Sciatic nerve (tissue), 2 donors: ENCODE data around the gene ITPKB. TPM values are rescaled to one million over a fixed set of nuclear protein-coding genes. Genes with fewer than 3 reads are reported as not detected.

Experiments
- ATAC-seq: fragments of 200-7000 bp; cut with Tn5 transposase; one replicate; pipeline ENCODE4 v1.9.1; 2020; ENCODE audit warnings: mild to moderate bottlenecking, moderate library complexity
- DNase-seq: peaks from one replicate; pipeline ENCODE4 v3.0.0-alpha.2; 2020; ENCODE audit warnings: low spot score
- intact Hi-C: fragments of 100-400 bp; cut with DNase I; formaldehyde crosslinking; loops from one replicate; pipeline ENCODE4 v1.14.2; 2022
- total RNA-seq: library from RNA; stranded (reverse); fragmentation: NEBNext Ultra II Directional; extraction: Animal tissue kit (Norgen Biotek cat#: 25700); gene quantifications from one replicate; pipeline ENCODE4 v1.2.1, GENCODE V29; 2021
- donor health status: DM: no; HTN: no; CAD: no.
- donor health status: DM: no; HTN: no; CAD: no.

Gene ITPKB
- total RNA-seq, 1 donor from 2014 or later: 81.2 TPM

GRCh38 chr1:226696547-226696946 is 42.5 kb downstream of the ITPKB start:
- intact Hi-C loops: no loop called here
- no peak for ATAC-seq
- DNase-seq: no peak

GRCh38 chr1:226695335-226695900 is 43.7 kb downstream of the ITPKB start:
- DNase-seq (no peak), ATAC-seq (no peak)
- intact Hi-C loops: no loop called here

GRCh38 chr1:226692823-226693222 is 46.3 kb downstream of the ITPKB start:
- DNase-seq: no peak
- intact Hi-C loops: no loop called here
- ATAC-seq: no peak

DNA sequence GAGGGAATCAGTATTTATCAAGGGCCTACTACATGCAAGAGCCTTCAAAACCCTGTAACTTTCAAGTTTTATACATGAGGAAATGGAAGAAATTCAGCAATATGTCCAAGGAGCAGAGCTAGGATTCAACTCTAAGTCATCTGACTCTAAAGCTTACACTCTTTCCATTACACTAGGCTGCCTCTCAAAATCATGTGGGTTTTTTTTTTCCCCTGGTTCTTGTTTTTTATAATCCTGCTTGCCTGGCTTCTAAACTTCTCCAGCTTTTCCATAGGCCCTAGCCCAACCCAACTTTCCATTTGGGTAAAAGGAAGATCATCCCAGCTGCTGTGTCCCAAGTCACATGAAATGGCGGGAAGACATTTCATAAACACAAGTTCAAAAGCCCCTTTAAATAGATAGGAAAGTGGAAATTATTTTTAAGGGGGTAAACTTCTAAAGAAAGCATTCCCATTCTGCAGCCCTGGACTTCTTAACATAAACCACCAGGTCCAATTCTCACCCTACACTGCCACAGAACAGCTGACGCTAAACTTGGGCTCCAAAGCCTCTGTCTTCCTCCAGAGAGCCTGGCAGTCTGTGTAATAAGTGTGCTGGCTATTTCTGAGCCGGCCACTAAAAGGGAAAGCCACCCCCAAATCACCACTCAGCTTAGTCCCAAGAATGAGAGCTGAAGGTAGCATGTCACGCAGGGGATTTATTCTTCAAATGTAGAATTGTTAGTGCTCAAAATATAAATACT is 46.9 kb downstream of the ITPKB start:
- DNase-seq: no peak
- intact Hi-C loops: no loop called here
- ATAC-seq: no peak

GRCh38 chr1:226691247-226691646 is 47.8 kb downstream of the ITPKB start:
- ATAC-seq: no peak
- DNase-seq: no peak
- intact Hi-C loops: no loop called here

- intact Hi-C loops: no loop called here
- peak; percentile 6 for ATAC-seq
Measured at GRCh38 chr1:226690460-226690982, 48.6 kb downstream of the ITPKB start.

GRCh38 chr1:226688808-226689207 is 50.3 kb downstream of the ITPKB start:
- DNase-seq (no peak), ATAC-seq (peak; percentile 28)
- intact Hi-C loops: no loop called here

More at GRCh38 chr1:226690460-226690982, 48.6 kb downstream of the ITPKB start:
- DNase-seq: no peak

- DNase-seq (no peak), ATAC-seq (no peak)
- intact Hi-C loops: no loop called here
Measured at GRCh38 chr1:226688056-226688748, 50.9 kb downstream of the ITPKB start.

DNA sequence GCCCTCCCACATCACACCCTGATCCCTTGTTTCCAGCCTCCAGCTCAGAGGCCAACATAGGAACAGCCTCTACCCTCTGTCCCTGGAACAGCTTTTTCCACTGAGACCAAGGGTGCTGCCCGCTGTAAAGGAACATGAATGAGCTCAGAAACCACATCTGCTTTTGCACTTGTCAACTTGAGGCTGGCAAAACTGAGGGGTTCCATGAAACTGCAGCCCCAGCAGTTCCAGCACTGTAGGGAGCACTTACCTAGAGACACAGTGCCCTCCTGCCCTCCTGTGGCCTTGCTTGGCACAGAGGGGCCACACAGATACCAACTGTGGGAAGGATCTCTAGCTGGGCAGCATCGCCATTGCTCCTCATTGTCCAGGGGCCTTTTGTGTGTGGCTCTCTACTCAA is 51.7 kb downstream of the ITPKB start:
- ATAC-seq (peak; percentile 44), DNase-seq (no peak)
- intact Hi-C loops: no loop called here

DNA sequence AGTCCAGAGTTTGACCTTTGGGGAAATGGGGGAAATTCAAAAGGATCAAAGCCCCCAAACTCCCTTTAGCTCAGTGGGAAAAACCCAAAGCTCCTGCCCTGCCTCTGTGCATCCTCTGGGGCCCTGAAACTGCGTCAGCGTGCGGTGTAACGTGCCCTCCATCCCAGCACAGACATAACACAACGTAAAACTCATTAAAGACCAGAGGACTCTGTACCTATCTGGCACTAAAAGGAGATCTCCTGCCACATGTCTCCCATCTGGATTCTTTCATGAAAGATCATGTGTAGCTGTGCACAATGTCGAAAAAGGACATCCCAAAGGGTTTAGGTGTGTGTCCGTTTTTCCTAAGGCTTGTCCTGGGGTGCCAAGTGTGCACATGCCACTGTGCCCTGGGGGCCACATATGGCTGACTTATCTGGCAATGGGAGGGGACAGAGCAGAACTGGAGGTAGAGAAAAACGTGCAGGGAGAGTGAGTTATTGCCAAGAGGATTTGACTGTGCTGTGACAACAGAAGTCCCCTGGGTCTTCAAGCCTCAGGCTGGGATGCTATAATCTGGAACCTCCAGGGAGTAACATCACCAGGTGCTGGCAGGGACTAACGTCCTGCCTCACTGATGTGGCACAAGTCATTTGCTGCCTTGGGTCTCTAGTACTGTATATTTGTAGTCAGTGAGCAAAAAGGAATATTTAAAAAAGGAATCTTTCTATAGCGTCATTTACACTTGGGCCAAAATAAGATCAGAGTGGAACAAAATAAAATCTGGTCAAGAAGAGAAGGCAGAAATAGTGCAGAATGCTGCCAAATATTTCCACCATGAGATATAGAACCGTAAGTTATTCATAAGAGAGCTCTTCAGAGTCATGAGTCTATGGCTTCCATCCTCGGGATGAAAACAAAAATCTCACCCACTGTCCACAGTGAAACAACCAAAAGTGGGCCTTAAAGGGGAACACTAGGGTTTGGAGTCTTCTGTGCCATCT is 52.3 kb downstream of the ITPKB start:
- no peak for ATAC-seq
- no peak for DNase-seq
- intact Hi-C loops: no loop called here

DNA sequence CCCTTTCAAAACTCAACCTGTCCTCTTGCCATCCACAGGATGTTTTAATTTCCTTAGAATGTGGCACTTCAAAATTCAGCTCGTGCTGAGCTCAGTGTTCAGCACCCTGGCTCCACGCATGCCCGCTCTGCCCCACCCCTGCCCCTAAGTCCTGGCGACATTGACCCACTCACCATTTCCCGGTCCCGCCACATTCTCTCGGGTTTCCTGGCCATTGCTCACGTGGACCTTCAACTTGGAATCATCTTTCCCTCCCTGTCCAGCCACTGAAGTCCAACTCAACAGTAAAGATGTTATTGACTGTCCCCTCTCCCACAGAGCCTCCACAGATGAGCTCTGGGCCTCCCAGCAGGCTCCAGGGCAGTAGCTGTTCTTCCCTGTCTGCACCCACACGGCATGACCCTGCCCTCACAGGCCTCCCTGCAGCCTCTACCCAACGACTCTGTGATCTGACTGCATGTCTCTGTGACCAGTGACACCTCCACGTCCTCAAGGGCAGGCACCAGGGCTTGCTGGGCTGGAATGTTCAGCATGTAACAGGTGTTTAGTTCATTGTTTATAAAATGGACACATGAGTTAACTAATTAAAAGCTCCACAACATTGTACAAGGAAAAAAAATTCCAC is 53.8 kb downstream of the ITPKB start:
- intact Hi-C loops: no loop called here
- no peak for ATAC-seq
- no peak for DNase-seq

DNA sequence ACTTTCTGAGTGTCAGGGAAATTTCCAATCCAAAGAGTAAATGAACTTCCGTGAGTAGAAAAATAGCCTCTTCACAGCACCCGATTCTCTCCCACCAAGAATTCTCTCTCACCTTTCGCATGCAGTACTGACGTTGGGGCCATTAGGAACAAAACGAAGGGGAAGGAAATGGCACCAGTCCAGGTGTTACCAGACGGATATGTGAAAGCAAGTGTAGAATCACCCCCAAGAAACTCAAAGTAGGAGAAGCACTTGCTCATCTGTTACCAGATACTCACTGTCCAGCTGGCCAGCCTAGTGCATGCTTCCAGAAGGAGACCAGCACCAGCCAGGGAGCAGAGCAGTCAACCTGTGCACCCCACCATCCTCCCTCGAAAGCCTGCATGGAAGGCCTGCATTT is 55.1 kb downstream of the ITPKB start:
- no peak for ATAC-seq
- intact Hi-C loops: no loop called here
- no peak for DNase-seq

DNA sequence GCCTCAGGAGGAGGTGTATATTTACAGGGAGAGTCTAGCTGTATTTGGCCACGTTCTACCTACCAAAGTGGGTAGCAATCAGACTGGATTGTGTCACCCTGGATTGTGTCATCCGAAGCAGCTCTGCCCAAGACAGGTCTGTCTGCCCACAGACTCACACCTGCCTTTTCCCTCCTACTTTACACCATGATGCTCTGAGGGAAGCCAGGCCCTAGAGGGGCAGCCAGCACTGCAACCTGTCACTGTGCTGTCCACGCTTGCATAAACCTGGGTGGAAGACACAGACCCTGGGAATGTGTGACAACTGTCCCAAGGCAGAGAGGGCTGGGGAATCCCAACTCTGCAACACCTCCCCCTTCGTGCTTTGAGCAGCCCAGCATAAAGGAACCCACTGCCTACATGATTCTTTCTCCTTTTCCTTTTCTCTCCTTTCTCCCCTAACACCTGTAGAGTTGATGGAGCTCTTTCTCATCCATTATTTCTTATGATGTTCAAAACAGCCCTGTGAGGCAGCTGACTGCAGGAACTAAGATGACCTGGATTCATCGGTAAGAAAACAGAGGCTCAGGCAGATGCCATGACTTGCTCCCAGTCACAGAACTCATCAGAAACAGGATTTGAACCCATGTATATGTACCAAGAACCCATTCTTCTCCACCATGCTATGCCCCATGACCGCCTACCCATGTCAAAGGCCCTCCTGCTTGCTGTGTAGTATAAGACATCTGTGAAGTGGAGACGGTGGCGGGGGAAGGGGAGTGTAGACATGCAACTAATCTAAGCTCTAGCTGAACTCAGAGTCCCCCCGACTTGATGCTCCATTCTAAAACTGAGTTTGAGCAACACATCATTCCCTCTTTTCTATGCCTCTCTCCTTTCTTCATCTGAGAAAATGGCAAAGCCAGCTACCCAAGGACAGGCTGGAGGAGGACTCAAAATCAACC is 55.9 kb downstream of the ITPKB start:
- no peak for ATAC-seq
- intact Hi-C loops: no loop called here
- no peak for DNase-seq

DNA sequence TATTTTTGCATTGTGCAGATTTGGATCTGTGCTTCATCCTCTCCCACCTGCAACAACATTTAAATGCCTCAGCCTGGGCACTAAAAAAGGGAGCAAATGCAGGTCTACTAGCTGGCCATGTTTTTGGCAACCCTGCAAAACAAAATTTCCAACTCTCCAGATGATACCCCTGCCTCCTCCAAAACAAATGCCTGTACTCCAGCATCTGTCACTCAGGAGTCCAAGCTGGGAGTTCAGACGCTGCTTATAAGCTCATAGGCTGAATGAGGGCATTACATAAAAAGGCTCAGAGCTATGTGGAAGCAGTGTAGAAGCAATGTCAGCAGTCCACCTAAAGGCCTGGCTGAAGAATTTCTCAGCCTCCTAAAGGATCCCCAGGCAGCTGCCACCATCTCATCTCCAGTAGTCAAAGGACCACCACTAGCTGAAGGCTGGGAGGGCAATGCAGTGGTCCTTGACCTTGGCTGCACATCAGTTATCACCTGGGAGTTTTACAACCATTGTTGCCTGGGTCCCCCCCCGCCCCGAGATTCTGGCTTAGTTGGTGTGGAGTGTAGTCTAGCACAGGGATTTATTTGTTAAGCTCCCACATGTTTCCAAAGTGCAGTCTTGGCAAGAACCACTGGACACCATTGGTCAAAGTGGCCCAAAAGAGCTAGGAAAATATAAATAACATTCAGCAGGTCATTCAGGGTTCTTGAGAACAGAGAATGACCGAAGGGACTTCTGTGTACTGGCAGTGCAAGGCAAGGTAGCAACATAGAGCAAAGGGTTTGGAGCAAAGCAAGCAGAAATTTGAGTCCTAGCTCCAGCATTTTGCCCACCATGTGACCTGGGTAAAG is 57.2 kb downstream of the ITPKB start:
- ATAC-seq (no peak), DNase-seq (no peak)
- intact Hi-C loops: no loop called here

- intact Hi-C loops: no loop called here
Measured at GRCh38 chr1:226680653-226681052, 58.4 kb downstream of the ITPKB start.

DNA sequence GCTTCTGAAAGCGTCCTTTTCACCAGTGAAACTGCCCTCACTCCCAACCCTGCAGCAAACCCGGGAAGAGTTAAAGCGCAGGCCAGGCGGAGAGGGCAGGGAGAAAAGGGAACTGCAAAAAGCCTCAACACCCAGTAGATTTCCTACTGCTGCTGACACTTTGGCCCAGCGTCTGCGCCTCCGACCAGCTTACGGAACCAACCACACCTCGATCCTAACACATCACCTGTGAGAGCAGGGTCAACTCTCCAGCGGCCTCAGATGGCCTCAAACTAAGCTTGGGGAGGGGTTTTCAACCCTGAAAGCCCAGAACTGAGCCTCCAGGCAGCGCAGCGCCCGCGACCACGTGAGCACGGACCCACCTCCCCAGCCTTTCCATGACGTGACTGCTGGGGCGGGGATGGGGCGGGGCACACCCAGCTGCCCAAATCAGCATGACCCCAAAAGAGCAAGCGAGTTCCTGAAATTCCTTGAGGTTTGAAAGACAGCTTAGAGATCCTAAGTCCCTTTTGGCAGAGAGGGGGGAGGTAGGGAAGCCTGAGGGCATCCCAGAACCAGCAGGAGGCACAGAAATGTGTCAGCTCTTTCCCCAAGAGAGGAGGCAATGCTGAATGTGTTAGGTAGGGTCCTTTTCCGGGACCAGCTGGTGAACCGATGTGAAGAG is 59.1 kb downstream of the ITPKB start:
- ATAC-seq: peak; percentile 90
- DNase-seq: peak; percentile 95
- intact Hi-C loops: no loop called here

More at GRCh38 chr1:226680653-226681052, 58.4 kb downstream of the ITPKB start:
- ATAC-seq (no peak), DNase-seq (no peak)
